LHCN-M2 (cell line): ENCODE measurements around the gene FAM120B. TPM values are rescaled to one million over a fixed set of nuclear protein-coding genes. Genes with fewer than 3 reads are reported as not detected.

Experiments
- DNase-seq: peaks from one replicate; pipeline ENCODE4 v3.0.0-alpha.2; 2012; ENCODE audit warnings: low read depth
- total RNA-seq: library from RNA; depleted of rRNA; stranded (reverse); fragments of >200 nt; gene quantifications from 2 replicates; pipeline ENCODE4 v1.2.3, GENCODE V29; 2014

The FAM120B gene
- total RNA-seq, 1 experiment from 2014 or later = 15.0 TPM

GRCh38 chr6:170355661-170356060 lies 49.1 kb downstream of the FAM120B start:
- DNase-seq = no peak

GRCh38 chr6:170357812-170358211 lies 51.3 kb downstream of the FAM120B start:
- no peak for DNase-seq

GRCh38 chr6:170358496-170358895 lies 51.9 kb downstream of the FAM120B start:
- no peak for DNase-seq

GRCh38 chr6:170360476-170360875 lies 53.9 kb downstream of the FAM120B start:
- DNase-seq = no peak

GRCh38 chr6:170361335-170361734 lies 54.8 kb downstream of the FAM120B start:
- DNase-seq = no peak

- DNase-seq = no peak
These were observed 55.6 kb downstream of the FAM120B start for GRCh38 chr6:170362121-170362520.

GRCh38 chr6:170363255-170363654 lies 56.7 kb downstream of the FAM120B start:
- no peak for DNase-seq

GRCh38 chr6:170365121-170365520 lies 58.6 kb downstream of the FAM120B start:
- DNase-seq = no peak

GRCh38 chr6:170365593-170365992 lies 59.0 kb downstream of the FAM120B start:
- DNase-seq = no peak

GRCh38 chr6:170366248-170366960 lies 59.8 kb downstream of the FAM120B start:
- DNase-seq = no peak

GRCh38 chr6:170367241-170367640 lies 60.7 kb downstream of the FAM120B start:
- DNase-seq = peak; percentile 47

- DNase-seq = no peak
These were observed 62.0 kb downstream of the FAM120B start for GRCh38 chr6:170368544-170368943.

GRCh38 chr6:170369403-170369802 lies 62.8 kb downstream of the FAM120B start:
- no peak for DNase-seq

GRCh38 chr6:170370416-170370815 lies 63.9 kb downstream of the FAM120B start:
- DNase-seq = no peak

- DNase-seq = no peak
These were observed 64.5 kb downstream of the FAM120B start for GRCh38 chr6:170371080-170371479.

GRCh38 chr6:170371588-170371987 lies 65.0 kb downstream of the FAM120B start:
- peak; percentile 14 for DNase-seq

GRCh38 chr6:170372380-170373325 lies 66.1 kb downstream of the FAM120B start:
- no peak for DNase-seq

GRCh38 chr6:170374571-170375444 lies 68.2 kb downstream of the FAM120B start:
- DNase-seq = peak; percentile 23

GRCh38 chr6:170375661-170376060 lies 69.1 kb downstream of the FAM120B start:
- no peak for DNase-seq

- no peak for DNase-seq
These were observed 70.0 kb downstream of the FAM120B start for GRCh38 chr6:170376386-170377043.

- no peak for DNase-seq
These were observed 71.9 kb downstream of the FAM120B start for GRCh38 chr6:170378502-170378901.
